Hepatic stellate cell (primary cell): ENCODE results near the gene TRPM3.
A peak's percentile ranks its signal among the peaks of the same experiment; 100 is the strongest.
"Not testable (repeated sequence)": the region's sequence is repeated elsewhere in the genome, so short reads cannot be mapped to it uniquely, and the experiment has no call there.

ENCODE experiments used
- DNase-seq: peaks from one replicate; pipeline ENCODE4 v3.0.0; 2011; ENCODE audit warnings: low spot score

The TRPM3 gene

GRCh38 chr9:70995511-70995910 lies 125.9 kb downstream of the TRPM3 start:
- no peak for DNase-seq

- DNase-seq, result no peak
Measured at GRCh38 chr9:70994582-70994981, 126.8 kb downstream of the TRPM3 start.

- no peak for DNase-seq
Measured at GRCh38 chr9:70988551-70988950, 132.9 kb downstream of the TRPM3 start.

GRCh38 chr9:70987986-70988385 lies 133.4 kb downstream of the TRPM3 start:
- peak; percentile 4 for DNase-seq

GRCh38 chr9:70986984-70987383 lies 134.4 kb downstream of the TRPM3 start:
- DNase-seq, result no peak

GRCh38 chr9:70983723-70984295 lies 137.6 kb downstream of the TRPM3 start:
- no peak for DNase-seq

- no peak for DNase-seq
Measured at GRCh38 chr9:70981312-70981711, 140.1 kb downstream of the TRPM3 start.

- no peak for DNase-seq
Measured at GRCh38 chr9:70979966-70980365, 141.5 kb downstream of the TRPM3 start.

- DNase-seq, result no peak
Measured at GRCh38 chr9:70978085-70978484, 143.3 kb downstream of the TRPM3 start.

GRCh38 chr9:70975821-70976220 lies 145.6 kb downstream of the TRPM3 start:
- DNase-seq, result no peak

- DNase-seq, result no peak
Measured at GRCh38 chr9:70971723-70972122, 149.7 kb downstream of the TRPM3 start.

- not testable (repeated sequence) for DNase-seq
Measured at GRCh38 chr9:70966380-70966779, 155.0 kb downstream of the TRPM3 start.

- no peak for DNase-seq
Measured at GRCh38 chr9:70964861-70965260, 156.6 kb downstream of the TRPM3 start.

- no peak for DNase-seq
Measured at GRCh38 chr9:70963554-70963953, 157.9 kb downstream of the TRPM3 start.

GRCh38 chr9:70962761-70963440 lies 158.5 kb downstream of the TRPM3 start:
- no peak for DNase-seq

GRCh38 chr9:70959366-70959765 lies 162.1 kb downstream of the TRPM3 start:
- no peak for DNase-seq

- DNase-seq, result peak; percentile 6
Measured at GRCh38 chr9:70954596-70955143, 166.8 kb downstream of the TRPM3 start.

GRCh38 chr9:70954126-70954525 lies 167.3 kb downstream of the TRPM3 start:
- peak; percentile 58 for DNase-seq

- DNase-seq, result no peak
Measured at GRCh38 chr9:70951749-70952727, 169.4 kb downstream of the TRPM3 start.

GRCh38 chr9:70950270-70950669 lies 171.2 kb downstream of the TRPM3 start:
- DNase-seq, result no peak

- no peak for DNase-seq
Measured at GRCh38 chr9:70949239-70949638, 172.2 kb downstream of the TRPM3 start.

- DNase-seq, result no peak
Measured at GRCh38 chr9:70948744-70949143, 172.7 kb downstream of the TRPM3 start.

- no peak for DNase-seq
Measured at GRCh38 chr9:70947511-70947910, 173.9 kb downstream of the TRPM3 start.
